Measurements from ENCODE around the gene ATP1A2. TPM values are rescaled to one million over a fixed set of nuclear protein-coding genes. Genes with fewer than 3 reads are reported as not detected.

Gene ATP1A2
- total and polyA plus RNA-seq, 2 experiments from 2014 or later: 4.9 to 17.7 TPM

DNA sequence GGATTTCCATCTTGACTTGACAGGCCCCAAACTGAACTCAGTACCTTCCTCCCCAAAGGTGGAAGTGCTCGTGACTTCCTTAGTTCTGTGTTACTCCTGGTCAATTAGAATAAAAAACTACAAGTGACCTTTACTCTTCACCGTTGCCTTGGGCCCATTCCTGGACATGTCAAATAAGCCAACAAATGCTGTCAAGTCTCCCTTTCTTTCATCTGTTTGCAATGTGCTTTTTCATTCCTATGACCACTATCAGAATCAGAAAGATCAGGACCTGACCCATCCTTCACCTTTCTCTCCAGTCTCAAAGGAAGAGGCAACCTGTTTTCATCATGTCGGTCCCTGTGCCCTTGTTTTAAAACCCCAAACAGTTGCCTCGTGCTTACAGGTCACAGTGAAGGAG is 40.7 kb upstream of the ATP1A2 start:
- Histone ChIP-seq H3K36me3 (ENCODE audit: insufficient read depth) (no peaks in the 10 kb centered on the region), H3K4me2 (no peak overlapping the region), H3K4me3 (no peak overlapping the region), H3K27ac (ENCODE audit: low read depth) (no peak overlapping the region), H3F3A (replicated peaks; ENCODE audit: low read depth) (peaks cover 6% of the 10 kb centered on the region; the same call in 1 of the 2 replicates), H3K79me2 (replicated peaks; ENCODE audit: insufficient read depth) (no peaks in the 10 kb centered on the region), H3K9me2 (ENCODE audit: insufficient read depth) (no peaks in the 10 kb centered on the region), H4K20me1 (replicated peaks; ENCODE audit: insufficient read depth) (no peaks in the 10 kb centered on the region), H2AFZ (no peak overlapping the region), H3K4me1 (ENCODE audit: insufficient read depth) (peaks cover 7% of the 10 kb centered on the region), H3K27me3 (ENCODE audit: insufficient read depth) (peaks cover 36% of the 10 kb centered on the region)
- DNase-seq (ENCODE audit: low spot score) (no peak), ATAC-seq (no peak)
- Mint-ChIP-seq H3K27ac (no peak overlapping the region), H3K9me3 (no peaks in the 10 kb centered on the region), H3K4me1 (peaks cover 5% of the 10 kb centered on the region; the same call in 2 of the 3 replicates), H3K4me3 (no peak overlapping the region), H3K36me3 (ENCODE audit: low read depth) (no peaks in the 10 kb centered on the region), H3K27me3 (ENCODE audit: insufficient read depth, low read depth, poor library complexity) (peaks cover 5% of the 10 kb centered on the region)
- TF ChIP-seq NANOG (IDR thresholded peaks at IDR 0.05; ENCODE audit: borderline replicate concordance) (no peak), CREB1 (CRISPR knock-in tag; IDR thresholded peaks at IDR 0.05; ENCODE audit: low read depth) (no peak)

DNA sequence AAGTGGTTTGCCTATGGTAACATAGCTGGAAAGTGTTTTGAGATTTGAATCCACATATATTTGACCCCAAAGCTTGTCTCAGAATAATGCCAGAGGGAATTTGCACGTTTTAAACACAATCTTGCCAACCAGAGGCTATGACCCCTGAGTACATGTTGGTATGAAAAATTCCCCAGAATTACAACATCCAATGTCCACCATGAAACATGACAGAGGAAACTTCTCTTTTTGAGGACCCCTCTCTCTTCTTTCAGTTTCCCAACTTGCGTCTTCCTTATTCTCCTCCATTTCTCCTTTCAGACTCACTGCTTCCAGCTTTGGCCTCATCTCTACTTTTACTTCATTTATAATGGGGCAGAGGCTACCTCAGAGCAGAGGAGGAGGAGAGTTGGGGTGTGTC is 39.7 kb upstream of the ATP1A2 start:
- DNase-seq (ENCODE audit: low spot score): no peak
- H3K4me1 Mint-ChIP-seq: peaks cover 2% of the 10 kb centered on the region; the same call in 1 of the 3 replicates
- no peak overlapping the region for H3K27ac ChIP-seq (ENCODE audit: low read depth)
- ATAC-seq: no peak
- H3K27ac Mint-ChIP-seq: no peak overlapping the region
- no peaks in the 10 kb centered on the region for H4K20me1 ChIP-seq (replicated peaks; ENCODE audit: insufficient read depth)
- H3K9me2 ChIP-seq (ENCODE audit: insufficient read depth): no peaks in the 10 kb centered on the region
- no peaks in the 10 kb centered on the region for H3K79me2 ChIP-seq (replicated peaks; ENCODE audit: insufficient read depth)
- H2AFZ ChIP-seq: 0 out of 2 replicates have a peak overlapping the region, but pooled peaks have one; percentile 35
- no peak overlapping the region for H3K4me2 ChIP-seq
- peaks cover 5% of the 10 kb centered on the region for H3K27me3 Mint-ChIP-seq (ENCODE audit: insufficient read depth, low read depth, poor library complexity)
- H3K4me3 ChIP-seq: no peak overlapping the region
- no peaks in the 10 kb centered on the region for H3K36me3 ChIP-seq (ENCODE audit: insufficient read depth)
- H3K36me3 Mint-ChIP-seq (ENCODE audit: low read depth): no peaks in the 10 kb centered on the region
- no peaks in the 10 kb centered on the region for H3K9me3 Mint-ChIP-seq
- no peak overlapping the region for H3K4me3 Mint-ChIP-seq
- peaks cover 6% of the 10 kb centered on the region for H3K4me1 ChIP-seq (ENCODE audit: insufficient read depth)
- peaks cover 45% of the 10 kb centered on the region for H3K27me3 ChIP-seq (ENCODE audit: insufficient read depth)
- peaks cover 4% of the 10 kb centered on the region; the same call in 1 of the 2 replicates for H3F3A ChIP-seq (replicated peaks; ENCODE audit: low read depth)
- TF ChIP-seq EZH2 (IDR thresholded peaks at IDR 0.05; ENCODE audit: low read depth, unreplicated experiment) (no peak), ZNF331 (CRISPR knock-in tag; IDR thresholded peaks at IDR 0.05; ENCODE audit: low read depth) (no peak), CREB1 (CRISPR knock-in tag; IDR thresholded peaks at IDR 0.05; ENCODE audit: low read depth) (no peak), JUNB (IDR thresholded peaks at IDR 0.05; ENCODE audit: unreplicated experiment) (no peak), EZH2phosphoT487 (IDR thresholded peaks at IDR 0.05; ENCODE audit: unreplicated experiment) (no peak)
- TF ChIP-seq, protein P1, sequence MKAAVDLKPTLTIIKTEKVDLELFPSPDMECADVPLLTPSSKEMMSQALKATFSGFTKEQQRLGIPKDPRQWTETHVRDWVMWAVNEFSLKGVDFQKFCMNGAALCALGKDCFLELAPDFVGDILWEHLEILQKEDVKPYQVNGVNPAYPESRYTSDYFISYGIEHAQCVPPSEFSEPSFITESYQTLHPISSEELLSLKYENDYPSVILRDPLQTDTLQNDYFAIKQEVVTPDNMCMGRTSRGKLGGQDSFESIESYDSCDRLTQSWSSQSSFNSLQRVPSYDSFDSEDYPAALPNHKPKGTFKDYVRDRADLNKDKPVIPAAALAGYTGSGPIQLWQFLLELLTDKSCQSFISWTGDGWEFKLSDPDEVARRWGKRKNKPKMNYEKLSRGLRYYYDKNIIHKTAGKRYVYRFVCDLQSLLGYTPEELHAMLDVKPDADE (IDR thresholded peaks at IDR 0.05): no peak
- TF ChIP-seq, protein P2, sequence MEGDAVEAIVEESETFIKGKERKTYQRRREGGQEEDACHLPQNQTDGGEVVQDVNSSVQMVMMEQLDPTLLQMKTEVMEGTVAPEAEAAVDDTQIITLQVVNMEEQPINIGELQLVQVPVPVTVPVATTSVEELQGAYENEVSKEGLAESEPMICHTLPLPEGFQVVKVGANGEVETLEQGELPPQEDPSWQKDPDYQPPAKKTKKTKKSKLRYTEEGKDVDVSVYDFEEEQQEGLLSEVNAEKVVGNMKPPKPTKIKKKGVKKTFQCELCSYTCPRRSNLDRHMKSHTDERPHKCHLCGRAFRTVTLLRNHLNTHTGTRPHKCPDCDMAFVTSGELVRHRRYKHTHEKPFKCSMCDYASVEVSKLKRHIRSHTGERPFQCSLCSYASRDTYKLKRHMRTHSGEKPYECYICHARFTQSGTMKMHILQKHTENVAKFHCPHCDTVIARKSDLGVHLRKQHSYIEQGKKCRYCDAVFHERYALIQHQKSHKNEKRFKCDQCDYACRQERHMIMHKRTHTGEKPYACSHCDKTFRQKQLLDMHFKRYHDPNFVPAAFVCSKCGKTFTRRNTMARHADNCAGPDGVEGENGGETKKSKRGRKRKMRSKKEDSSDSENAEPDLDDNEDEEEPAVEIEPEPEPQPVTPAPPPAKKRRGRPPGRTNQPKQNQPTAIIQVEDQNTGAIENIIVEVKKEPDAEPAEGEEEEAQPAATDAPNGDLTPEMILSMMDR (conservative IDR thresholded peaks at IDR 0.05; ENCODE audit: low read depth in 2 of 2): no peak
- TF ChIP-seq, protein P3, sequence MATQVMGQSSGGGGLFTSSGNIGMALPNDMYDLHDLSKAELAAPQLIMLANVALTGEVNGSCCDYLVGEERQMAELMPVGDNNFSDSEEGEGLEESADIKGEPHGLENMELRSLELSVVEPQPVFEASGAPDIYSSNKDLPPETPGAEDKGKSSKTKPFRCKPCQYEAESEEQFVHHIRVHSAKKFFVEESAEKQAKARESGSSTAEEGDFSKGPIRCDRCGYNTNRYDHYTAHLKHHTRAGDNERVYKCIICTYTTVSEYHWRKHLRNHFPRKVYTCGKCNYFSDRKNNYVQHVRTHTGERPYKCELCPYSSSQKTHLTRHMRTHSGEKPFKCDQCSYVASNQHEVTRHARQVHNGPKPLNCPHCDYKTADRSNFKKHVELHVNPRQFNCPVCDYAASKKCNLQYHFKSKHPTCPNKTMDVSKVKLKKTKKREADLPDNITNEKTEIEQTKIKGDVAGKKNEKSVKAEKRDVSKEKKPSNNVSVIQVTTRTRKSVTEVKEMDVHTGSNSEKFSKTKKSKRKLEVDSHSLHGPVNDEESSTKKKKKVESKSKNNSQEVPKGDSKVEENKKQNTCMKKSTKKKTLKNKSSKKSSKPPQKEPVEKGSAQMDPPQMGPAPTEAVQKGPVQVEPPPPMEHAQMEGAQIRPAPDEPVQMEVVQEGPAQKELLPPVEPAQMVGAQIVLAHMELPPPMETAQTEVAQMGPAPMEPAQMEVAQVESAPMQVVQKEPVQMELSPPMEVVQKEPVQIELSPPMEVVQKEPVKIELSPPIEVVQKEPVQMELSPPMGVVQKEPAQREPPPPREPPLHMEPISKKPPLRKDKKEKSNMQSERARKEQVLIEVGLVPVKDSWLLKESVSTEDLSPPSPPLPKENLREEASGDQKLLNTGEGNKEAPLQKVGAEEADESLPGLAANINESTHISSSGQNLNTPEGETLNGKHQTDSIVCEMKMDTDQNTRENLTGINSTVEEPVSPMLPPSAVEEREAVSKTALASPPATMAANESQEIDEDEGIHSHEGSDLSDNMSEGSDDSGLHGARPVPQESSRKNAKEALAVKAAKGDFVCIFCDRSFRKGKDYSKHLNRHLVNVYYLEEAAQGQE (IDR thresholded peaks at IDR 0.05; ENCODE audit: unreplicated experiment): no peak
